ENCODE measurements around the gene TMEM100.

DNA sequence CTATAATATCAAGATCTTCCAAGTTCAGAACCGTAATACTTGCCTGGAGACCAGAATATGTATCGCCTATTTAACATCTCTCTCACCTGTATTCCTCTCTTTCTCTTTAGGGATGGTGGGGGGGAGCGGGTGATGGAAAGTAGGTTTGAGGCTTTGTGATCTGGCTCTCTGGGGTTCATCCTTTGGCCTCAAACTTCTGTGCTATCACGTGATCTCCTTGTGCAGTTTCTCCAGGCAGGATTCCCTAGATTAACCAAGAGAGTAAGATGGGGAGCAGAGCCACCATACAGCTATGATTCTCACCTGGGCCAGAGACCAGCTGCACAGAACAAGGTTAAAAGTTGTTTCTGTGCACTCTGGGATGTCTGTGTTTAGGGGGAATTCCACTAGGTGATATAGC is 5.2 kb downstream of the TMEM100 start:
- TF ChIP-seq, protein P1, sequence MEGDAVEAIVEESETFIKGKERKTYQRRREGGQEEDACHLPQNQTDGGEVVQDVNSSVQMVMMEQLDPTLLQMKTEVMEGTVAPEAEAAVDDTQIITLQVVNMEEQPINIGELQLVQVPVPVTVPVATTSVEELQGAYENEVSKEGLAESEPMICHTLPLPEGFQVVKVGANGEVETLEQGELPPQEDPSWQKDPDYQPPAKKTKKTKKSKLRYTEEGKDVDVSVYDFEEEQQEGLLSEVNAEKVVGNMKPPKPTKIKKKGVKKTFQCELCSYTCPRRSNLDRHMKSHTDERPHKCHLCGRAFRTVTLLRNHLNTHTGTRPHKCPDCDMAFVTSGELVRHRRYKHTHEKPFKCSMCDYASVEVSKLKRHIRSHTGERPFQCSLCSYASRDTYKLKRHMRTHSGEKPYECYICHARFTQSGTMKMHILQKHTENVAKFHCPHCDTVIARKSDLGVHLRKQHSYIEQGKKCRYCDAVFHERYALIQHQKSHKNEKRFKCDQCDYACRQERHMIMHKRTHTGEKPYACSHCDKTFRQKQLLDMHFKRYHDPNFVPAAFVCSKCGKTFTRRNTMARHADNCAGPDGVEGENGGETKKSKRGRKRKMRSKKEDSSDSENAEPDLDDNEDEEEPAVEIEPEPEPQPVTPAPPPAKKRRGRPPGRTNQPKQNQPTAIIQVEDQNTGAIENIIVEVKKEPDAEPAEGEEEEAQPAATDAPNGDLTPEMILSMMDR (conservative IDR thresholded peaks at IDR 0.05 in 1 of 2, IDR thresholded peaks at IDR 0.05 in 1 of 2; ENCODE audit: extremely low read depth in 1 of 2, insufficient read depth in 1 of 2, low read depth in 1 of 2, low read length in 2 of 2) = no peak
- no peak for TF ChIP-seq EZH2 (IDR thresholded peaks at IDR 0.05; ENCODE audit: borderline replicate concordance, low read length)
